ENCODE data around the gene PRKG1. TPM values are rescaled to one million over a fixed set of nuclear protein-coding genes. Genes with fewer than 3 reads are reported as not detected.

PRKG1 gene
- total and polyA plus RNA-seq, 2 of the 8 experiments (the other 6 are each of a cell fraction or from before 2014, with no cell fraction given): 4.2 to 15.2 TPM

DNA sequence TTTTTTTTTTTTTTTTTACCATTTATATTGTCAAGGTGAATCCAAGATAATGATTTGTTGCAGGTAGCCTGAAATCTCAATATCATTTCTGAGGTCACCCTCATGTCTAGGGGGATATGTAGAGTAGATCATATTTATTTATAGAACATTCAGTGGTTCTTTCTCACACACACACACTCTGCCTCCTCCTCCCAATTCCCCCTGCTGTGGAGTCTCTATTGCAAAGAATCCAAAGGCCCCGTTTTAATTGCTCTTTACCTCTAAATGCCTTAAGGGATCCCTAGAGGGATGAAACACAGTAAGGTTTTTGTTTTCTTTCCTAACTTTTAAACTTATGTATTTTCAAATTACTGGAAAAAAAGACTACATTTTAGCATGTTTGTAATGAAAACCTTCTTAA lies 170.0 kb downstream of the PRKG1 start:
- H3K23me2 ChIP-seq (ENCODE audit: low read depth, low read length): no peaks in the 10 kb centered on the region
- DNase-seq (ENCODE audit: low read depth in 1 of 2, low spot score in 2 of 2): no peak
- H3K4me2 ChIP-seq (ENCODE audit: insufficient read depth in 1 of 2, low read depth in 2 of 2, low read length in 2 of 2): peak overlapping the region; percentile 44 to 47; a peak in 3 of 4 replicates
- H3K79me2 ChIP-seq (ENCODE audit: control insufficient read depth in 1 of 2, insufficient read depth in 2 of 2, low read length in 2 of 2): 0 out of 4 replicates have a peak, but pooled peaks cover 0 to 7% of the 10 kb centered on the region in 2 experiments
- no peak overlapping the region for H3K14ac ChIP-seq (ENCODE audit: insufficient read length)
- no peak overlapping the region for H3K27ac ChIP-seq (ENCODE audit: low read depth, low read length)
- H4K8ac ChIP-seq (ENCODE audit: extremely low read depth, insufficient read depth, low read length): no peak overlapping the region
- no peak overlapping the region for H4K91ac ChIP-seq (replicated peaks; ENCODE audit: insufficient read length, low read length)
- H3K4ac ChIP-seq (replicated peaks; ENCODE audit: insufficient read length, low read depth, low read length): no peak overlapping the region
- H2AFZ ChIP-seq (ENCODE audit: low read length): no peak overlapping the region
- H2BK5ac ChIP-seq (ENCODE audit: low read depth, low read length): no peak overlapping the region
- peaks cover 2 to 15% (median 8%) of the 10 kb centered on the region in 4 experiments; a peak in 5 of 7 replicates for H3K4me1 ChIP-seq (replicated peaks in 1 of 4; ENCODE audit: control insufficient read depth in 3 of 4, insufficient read depth in 4 of 4, low read length in 3 of 4)
- H3K36me3 ChIP-seq (ENCODE audit: control insufficient read depth in 2 of 4, insufficient read depth in 4 of 4, low read length in 3 of 4): no peaks in the 10 kb centered on the region
- no peak overlapping the region for H2BK15ac ChIP-seq (ENCODE audit: low read length)
- H3K56ac ChIP-seq (replicated peaks; ENCODE audit: insufficient read length, low read depth, low read length): no peak overlapping the region
- H3K79me1 ChIP-seq (ENCODE audit: low read depth, low read length): no peaks in the 10 kb centered on the region
- WGBS, 2 experiments (ENCODE audit: extremely low coverage in 1 of 2, insufficient coverage in 1 of 2, insufficient read length in 1 of 2, insufficient replicate concordance in 2 of 2, low coverage in 1 of 2, low lambda C conversion rate in 2 of 2, missing lambda C conversion rate in 1 of 2): 0% methylated on average over 1 of the region's 1 CpG; no CpG with 5 or more reads in 1 of the 2 experiments
- H4K5ac ChIP-seq (ENCODE audit: insufficient read length, low read depth, low read length): peak overlapping the region; percentile 47
- ChIA-PET CTCF (ENCODE audit: partially characterized antibody) (no interaction called here), POLR2A (ENCODE audit: partially characterized antibody) (interaction anchor here (0.6 to 0.9 kb wide), 3 partner anchors 10 to 984 kb away, joined by 3 read pairs; no protein-coding TSS in a partner anchor)
- no peak overlapping the region for H3K23ac ChIP-seq (ENCODE audit: insufficient read length)
- no peaks in the 10 kb centered on the region for H3K9me3 ChIP-seq (ENCODE audit: insufficient read depth in 2 of 2, low read depth in 1 of 2, low read length in 1 of 2)
- no peak overlapping the region for H2BK120ac ChIP-seq (replicated peaks; ENCODE audit: low read depth, low read length)
- H3K4me3 ChIP-seq (ENCODE audit: extremely low read depth in 1 of 4, insufficient read depth in 2 of 4, low read depth in 3 of 4, low read length in 4 of 4): peak overlapping the region in 1 of 4 experiments; percentile 44; a peak in 1 of 8 replicates
- FAIRE-seq: peak; percentile 19
- H2BK12ac ChIP-seq (ENCODE audit: low read depth, low read length): no peak overlapping the region
- no peak overlapping the region for H2AK5ac ChIP-seq (ENCODE audit: low read depth, low read length)
- H2BK20ac ChIP-seq (ENCODE audit: low read length): no peak overlapping the region
- no peak overlapping the region for H3K18ac ChIP-seq (ENCODE audit: extremely low read depth, low read length)
- no peaks in the 10 kb centered on the region for H4K20me1 ChIP-seq (replicated peaks in 1 of 2; ENCODE audit: control insufficient read depth in 1 of 2, insufficient read depth in 2 of 2, low read length in 2 of 2)
- H3K27me3 ChIP-seq (replicated peaks in 1 of 4; ENCODE audit: control insufficient read depth in 3 of 4, extremely low read depth in 1 of 4, insufficient read depth in 3 of 4, low read length in 3 of 4): peaks cover 0 to 1% (median 0%) of the 10 kb centered on the region in 4 experiments; a peak in 1 of 7 replicates
- no peak overlapping the region for H3K9ac ChIP-seq (replicated peaks in 1 of 4; ENCODE audit: extremely low read depth in 1 of 4, low read depth in 3 of 4, low read length in 3 of 4)

All from H1 (cell line).